Right lobe of liver (tissue), 4 donors: ENCODE measurements around the gene COL5A3.

Source experiments
- POLR2A ChIP-seq: fragments of 450-650 bp; IDR thresholded peaks from one replicate; pipeline ENCODE4 v1.6.1; 2017; ENCODE audit warnings: antibody characterized with exemption, mild to moderate bottlenecking
- TF ChIP-seq, protein P1 (sequence below), 4 donors: fragments of 200-600 bp in 3 of 4; fragments of 450-650 bp in 1 of 4; IDR thresholded peaks; one replicate each; pipeline versions ENCODE4 v1.5.1 to v1.8.0; 2016 to 2022; ENCODE audit warnings: antibody characterized with exemption in 4 of 4, mild to moderate bottlenecking in 2 of 4
- donor health status: DM: no; HTN: no; CAD: no.
- donor health status: DM: no; HTN: no; CAD: no.
- donor health status: DM: no; HTN: yes; CAD: no.

DNA sequence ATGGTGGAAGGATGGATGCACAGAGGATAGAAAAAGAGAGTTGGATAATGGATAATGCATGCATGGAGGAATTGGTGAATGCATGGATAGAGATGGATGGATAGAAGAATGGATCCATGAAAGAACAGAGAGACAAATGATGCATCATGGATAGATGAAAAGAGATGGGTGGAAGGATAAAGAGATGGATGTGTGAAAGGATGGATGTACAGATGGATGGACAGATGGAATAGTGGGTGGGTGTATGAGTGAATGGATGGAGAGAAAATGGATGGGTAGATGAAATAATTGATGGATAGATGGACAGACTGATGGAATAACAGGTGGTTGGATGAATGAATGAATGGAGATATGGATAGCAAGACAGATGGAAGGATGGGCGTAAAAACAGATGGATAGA is 99.7 kb downstream of the COL5A3 start:
- TF ChIP-seq, protein P1, sequence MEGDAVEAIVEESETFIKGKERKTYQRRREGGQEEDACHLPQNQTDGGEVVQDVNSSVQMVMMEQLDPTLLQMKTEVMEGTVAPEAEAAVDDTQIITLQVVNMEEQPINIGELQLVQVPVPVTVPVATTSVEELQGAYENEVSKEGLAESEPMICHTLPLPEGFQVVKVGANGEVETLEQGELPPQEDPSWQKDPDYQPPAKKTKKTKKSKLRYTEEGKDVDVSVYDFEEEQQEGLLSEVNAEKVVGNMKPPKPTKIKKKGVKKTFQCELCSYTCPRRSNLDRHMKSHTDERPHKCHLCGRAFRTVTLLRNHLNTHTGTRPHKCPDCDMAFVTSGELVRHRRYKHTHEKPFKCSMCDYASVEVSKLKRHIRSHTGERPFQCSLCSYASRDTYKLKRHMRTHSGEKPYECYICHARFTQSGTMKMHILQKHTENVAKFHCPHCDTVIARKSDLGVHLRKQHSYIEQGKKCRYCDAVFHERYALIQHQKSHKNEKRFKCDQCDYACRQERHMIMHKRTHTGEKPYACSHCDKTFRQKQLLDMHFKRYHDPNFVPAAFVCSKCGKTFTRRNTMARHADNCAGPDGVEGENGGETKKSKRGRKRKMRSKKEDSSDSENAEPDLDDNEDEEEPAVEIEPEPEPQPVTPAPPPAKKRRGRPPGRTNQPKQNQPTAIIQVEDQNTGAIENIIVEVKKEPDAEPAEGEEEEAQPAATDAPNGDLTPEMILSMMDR (IDR thresholded peaks at IDR 0.05) = no peak
- no peak for TF ChIP-seq POLR2A
